ENCODE data around the gene DDB1. TPM values are rescaled to one million over a fixed set of nuclear protein-coding genes. Genes with fewer than 3 reads are reported as not detected.

The DDB1 gene
- total RNA-seq, 1 donor from 2014 or later = 130 TPM

GRCh38 chr11:61293867-61294716 lies 38.8 kb downstream of the DDB1 start:
- Histone ChIP-seq H3K27me3 (no peaks in the 10 kb centered on the region), H3K36me3 (no peaks in the 10 kb centered on the region), H3K4me3 (peak overlapping the region; percentile 60 to 80), H3K4me1 (peaks cover 7 to 28% of the 10 kb centered on the region in 2 donors), H3K27ac (peak overlapping the region; percentile 31 to 50), H3K9me3 (no peaks in the 10 kb centered on the region)
- no peak for TF ChIP-seq CTCF (IDR thresholded peaks at IDR 0.05)
- peak in 1 of 2 donors; percentile 72 for DNase-seq (ENCODE audit: low spot score in 2 of 2)
- intact Hi-C loops (cut with DNase I) = no loop called here

GRCh38 chr11:61292356-61292755 lies 40.5 kb downstream of the DDB1 start:
- intact Hi-C loops (cut with DNase I) = no loop called here
- no peaks in the 10 kb centered on the region for H3K36me3 ChIP-seq
- H3K27ac ChIP-seq = no peak overlapping the region
- no peak overlapping the region for H3K4me3 ChIP-seq
- TF ChIP-seq CTCF (IDR thresholded peaks at IDR 0.05) = no peak
- no peaks in the 10 kb centered on the region for H3K27me3 ChIP-seq
- peaks cover 7 to 17% of the 10 kb centered on the region in 2 donors for H3K4me1 ChIP-seq
- no peaks in the 10 kb centered on the region for H3K9me3 ChIP-seq
- DNase-seq (ENCODE audit: low spot score in 2 of 2) = no peak

GRCh38 chr11:61290905-61291690 lies 41.8 kb downstream of the DDB1 start:
- intact Hi-C loops (cut with DNase I) = no loop called here
- H3K9me3 ChIP-seq = no peaks in the 10 kb centered on the region
- H3K4me3 ChIP-seq = no peak overlapping the region
- H3K4me1 ChIP-seq = peaks cover 7 to 15% of the 10 kb centered on the region in 2 donors
- H3K36me3 ChIP-seq = no peaks in the 10 kb centered on the region
- no peaks in the 10 kb centered on the region for H3K27me3 ChIP-seq
- H3K27ac ChIP-seq = no peak overlapping the region
- no peak for DNase-seq (ENCODE audit: low spot score in 2 of 2)
- no peak for TF ChIP-seq CTCF (IDR thresholded peaks at IDR 0.05)

GRCh38 chr11:61287338-61287977 lies 45.4 kb downstream of the DDB1 start:
- no peaks in the 10 kb centered on the region for H3K36me3 ChIP-seq
- H3K9me3 ChIP-seq = no peaks in the 10 kb centered on the region
- no peak overlapping the region for H3K4me3 ChIP-seq
- intact Hi-C loops (cut with DNase I) = no loop called here
- no peak overlapping the region for H3K27ac ChIP-seq
- no peak for DNase-seq (ENCODE audit: low spot score in 2 of 2)
- H3K27me3 ChIP-seq = no peaks in the 10 kb centered on the region
- no peak for TF ChIP-seq CTCF (IDR thresholded peaks at IDR 0.05)
- no peaks in the 10 kb centered on the region for H3K4me1 ChIP-seq

- no peak for TF ChIP-seq CTCF (IDR thresholded peaks at IDR 0.05)
- no peaks in the 10 kb centered on the region for H3K9me3 ChIP-seq
These were observed 49.3 kb downstream of the DDB1 start for GRCh38 chr11:61283613-61284012.

More at GRCh38 chr11:61283613-61284012, 49.3 kb downstream of the DDB1 start:
- H3K27ac ChIP-seq = no peak overlapping the region
- no peaks in the 10 kb centered on the region for H3K4me1 ChIP-seq
- no peaks in the 10 kb centered on the region for H3K27me3 ChIP-seq
- H3K4me3 ChIP-seq = no peak overlapping the region
- intact Hi-C loops (cut with DNase I) = no loop called here
- H3K36me3 ChIP-seq = peaks cover 0 to 4% of the 10 kb centered on the region in 2 donors
- no peak for DNase-seq (ENCODE audit: low spot score in 2 of 2)

All from ascending aorta (tissue), 2 donors.